ENCODE results near the gene SERPINF2. TPM values are rescaled to one million over a fixed set of nuclear protein-coding genes. Genes with fewer than 3 reads are reported as not detected.

The SERPINF2 gene
- polyA plus RNA-seq: not detected in 2 replicates

DNA sequence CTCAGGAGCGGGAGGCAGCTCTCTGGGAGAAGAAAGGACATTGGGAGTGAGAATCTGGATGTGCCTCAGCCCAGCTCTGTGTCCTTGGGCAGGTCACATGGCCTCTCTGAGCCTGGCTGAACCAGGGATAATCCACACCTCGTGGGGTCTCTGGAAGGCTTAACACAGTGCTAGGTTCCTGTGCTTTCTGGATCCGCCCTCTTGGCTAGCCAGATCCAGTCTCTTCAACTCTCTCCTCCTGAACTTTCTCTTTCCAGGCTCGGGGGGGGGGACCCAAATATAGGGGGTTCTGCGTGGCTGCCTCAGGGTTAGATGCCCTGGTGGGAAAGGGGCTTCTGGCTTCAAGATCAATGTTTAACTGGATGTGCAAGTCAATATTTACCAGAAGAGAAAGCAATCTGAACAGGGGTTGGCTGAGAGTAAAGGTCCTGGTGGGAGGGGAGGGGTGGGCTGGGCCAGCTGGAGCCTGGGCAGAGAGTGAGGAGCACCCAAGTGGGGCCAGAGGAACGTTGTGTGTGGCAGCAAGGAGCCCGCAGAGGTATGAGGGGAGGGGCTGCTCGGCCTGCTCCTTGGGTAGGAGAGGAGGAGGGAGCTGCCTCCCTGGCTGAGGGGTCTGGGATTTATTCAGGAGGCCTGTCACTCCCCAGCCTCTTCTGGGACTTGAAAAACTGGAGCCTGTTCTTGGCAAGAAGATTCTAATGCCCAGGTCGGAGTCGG, at the start of gene SERPINF2:
TSS of gene SERPINF2 (plus strand) at position 501 of the 717 bp plus-strand sequence. CDS start 2,125 bp downstream, outside the sequence.

DNA sequence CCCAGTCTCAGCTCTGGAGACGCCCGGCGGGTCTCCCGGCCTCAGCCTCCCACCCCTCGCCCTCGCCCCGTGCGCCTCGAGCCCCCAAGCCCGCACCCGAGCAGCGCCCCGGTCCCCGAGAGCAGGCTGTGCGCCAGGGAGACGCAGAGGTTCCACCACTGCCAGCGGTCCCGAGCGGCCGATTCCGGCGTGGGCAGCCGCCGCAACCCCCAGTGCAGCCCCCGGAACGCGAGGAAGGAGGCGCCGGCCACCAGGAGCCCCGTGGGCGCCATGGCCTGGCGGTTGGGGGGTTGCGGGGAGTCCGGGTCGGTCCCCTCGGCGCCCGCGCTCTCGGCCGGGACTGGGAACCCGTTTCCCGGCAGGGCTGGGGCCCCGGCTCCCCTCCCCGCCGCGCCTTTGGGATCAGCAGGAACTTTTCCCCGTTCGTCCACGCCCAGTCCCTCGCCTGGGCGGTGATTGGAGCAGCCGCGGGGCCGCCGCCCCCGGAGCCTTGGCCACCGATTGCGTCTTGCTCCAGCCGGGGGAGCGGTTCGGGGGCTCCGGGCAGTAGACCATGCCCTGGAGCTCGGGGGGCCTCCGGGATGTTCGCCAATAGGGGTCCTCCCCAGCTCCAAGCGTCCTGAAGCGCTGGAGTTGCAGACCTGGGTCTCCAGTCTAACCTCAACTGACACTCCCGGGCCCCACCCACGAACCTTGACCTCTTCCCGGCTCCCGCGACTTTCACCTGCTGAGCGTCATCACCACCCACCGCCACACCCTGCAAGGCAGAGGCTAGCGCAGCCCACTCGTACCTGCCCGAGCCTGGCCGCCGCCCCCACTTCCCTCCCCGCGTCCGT, 32.5 kb upstream of the SERPINF2 start, which contains the start of gene TLCD2:
TSS of gene TLCD2 (minus strand) at position 407 of the 836 bp plus-strand sequence. CDS start at position 272, 135 bp downstream.

DNA sequence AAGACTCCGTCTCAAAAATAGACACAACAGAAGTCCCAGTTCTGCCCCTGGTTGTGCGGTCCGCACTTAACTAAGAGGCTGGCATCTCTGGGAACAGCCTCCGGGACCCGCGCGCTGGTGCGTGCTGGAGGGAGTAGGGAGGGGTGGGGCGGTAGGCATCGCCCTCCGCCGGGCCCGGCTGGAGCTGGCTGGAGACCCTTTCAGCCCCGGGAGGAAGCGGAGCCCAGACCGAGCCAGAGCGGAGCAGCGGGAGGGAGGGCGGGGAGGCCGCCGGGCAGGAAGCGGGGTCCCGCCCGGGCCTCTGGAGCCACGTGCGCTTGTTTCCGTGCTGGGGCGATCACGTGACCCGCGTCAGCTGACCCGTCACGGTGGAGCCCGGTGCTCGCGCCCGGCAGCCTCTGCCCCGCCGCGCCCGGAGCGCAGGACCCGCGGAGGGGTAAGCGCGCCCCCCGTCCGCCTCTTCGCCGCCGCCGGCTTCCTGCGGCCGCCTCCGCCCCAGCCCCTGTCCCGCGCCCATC, 18.3 kb upstream of the SERPINF2 start, which contains the start of gene WDR81:
TSS of gene WDR81 (plus strand) at position 354 of the 518 bp plus-strand sequence. CDS start 256 bp downstream, outside the sequence.

Other genes starting within 250 kb of the SERPINF2 start
- 5.1 and 7.9 TPM in 2 replicates for gene INPP5K, start 226.3 kb upstream of the SERPINF2 start, polyA plus RNA-seq
- 32.5 and 35.9 TPM in 2 replicates for gene PITPNA, start 180.1 kb upstream of the SERPINF2 start, polyA plus RNA-seq
- 1.2 and 1.3 TPM in 2 replicates for gene SLC43A2, start 114.0 kb upstream of the SERPINF2 start, polyA plus RNA-seq
- 0.31 and 0.45 TPM in 2 replicates for gene SCARF1, start 97.1 kb upstream of the SERPINF2 start, polyA plus RNA-seq
- gene RILP, start 93.0 kb upstream of the SERPINF2 start, polyA plus RNA-seq: 11.1 and 20.5 TPM in 2 replicates
- 135 and 164 TPM in 2 replicates for gene PRPF8, start 58.0 kb upstream of the SERPINF2 start, polyA plus RNA-seq
- 0.06 and 0.22 TPM in 2 replicates for gene TLCD2, start 32.5 kb upstream of the SERPINF2 start, polyA plus RNA-seq
- gene WDR81, start 18.2 kb upstream of the SERPINF2 start, polyA plus RNA-seq: not detected in 2 replicates
- gene SERPINF1, start 19.2 kb downstream of the SERPINF2 start, polyA plus RNA-seq: 5.6 and 32.9 TPM in 2 replicates
- gene SMYD4, start 87.0 kb downstream of the SERPINF2 start, polyA plus RNA-seq: 2.8 and 3.3 TPM in 2 replicates
- gene RPA1, start 87.1 kb downstream of the SERPINF2 start, polyA plus RNA-seq: 29.7 and 35.8 TPM in 2 replicates

All from Purkinje cell (primary cell).